ENCODE data around the gene SMCO1. TPM values are rescaled to one million over a fixed set of nuclear protein-coding genes. Genes with fewer than 3 reads are reported as not detected.
"Not testable (repeated sequence)": the region's sequence is repeated elsewhere in the genome, so short reads cannot be mapped to it uniquely, and the experiment has no call there.

Gene SMCO1
- total RNA-seq, 1 donor, result not detected

DNA sequence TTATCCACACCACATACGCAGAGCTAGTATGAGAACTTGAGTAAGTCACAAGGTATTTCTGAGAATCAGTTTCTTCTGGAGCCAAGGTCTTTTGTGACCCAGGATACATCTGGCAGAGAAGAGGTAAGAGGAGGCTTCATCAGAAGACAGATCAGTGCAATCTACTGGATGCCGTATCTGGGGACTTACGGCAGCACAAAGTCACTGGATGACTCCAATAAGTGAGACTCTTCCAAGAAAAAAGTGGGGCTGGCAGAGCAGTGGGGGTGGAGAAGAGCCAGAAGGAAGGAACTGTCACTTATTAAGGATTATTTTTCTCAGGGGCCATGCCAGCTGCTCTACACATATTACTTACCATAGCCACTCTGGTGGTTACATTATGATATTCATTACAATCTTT, 51.3 kb downstream of the SMCO1 start:
- H3K4me3 ChIP-seq (ENCODE audit: low read depth, low read length), result no peak overlapping the region
- TF ChIP-seq, protein P1, sequence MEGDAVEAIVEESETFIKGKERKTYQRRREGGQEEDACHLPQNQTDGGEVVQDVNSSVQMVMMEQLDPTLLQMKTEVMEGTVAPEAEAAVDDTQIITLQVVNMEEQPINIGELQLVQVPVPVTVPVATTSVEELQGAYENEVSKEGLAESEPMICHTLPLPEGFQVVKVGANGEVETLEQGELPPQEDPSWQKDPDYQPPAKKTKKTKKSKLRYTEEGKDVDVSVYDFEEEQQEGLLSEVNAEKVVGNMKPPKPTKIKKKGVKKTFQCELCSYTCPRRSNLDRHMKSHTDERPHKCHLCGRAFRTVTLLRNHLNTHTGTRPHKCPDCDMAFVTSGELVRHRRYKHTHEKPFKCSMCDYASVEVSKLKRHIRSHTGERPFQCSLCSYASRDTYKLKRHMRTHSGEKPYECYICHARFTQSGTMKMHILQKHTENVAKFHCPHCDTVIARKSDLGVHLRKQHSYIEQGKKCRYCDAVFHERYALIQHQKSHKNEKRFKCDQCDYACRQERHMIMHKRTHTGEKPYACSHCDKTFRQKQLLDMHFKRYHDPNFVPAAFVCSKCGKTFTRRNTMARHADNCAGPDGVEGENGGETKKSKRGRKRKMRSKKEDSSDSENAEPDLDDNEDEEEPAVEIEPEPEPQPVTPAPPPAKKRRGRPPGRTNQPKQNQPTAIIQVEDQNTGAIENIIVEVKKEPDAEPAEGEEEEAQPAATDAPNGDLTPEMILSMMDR (IDR thresholded peaks at IDR 0.05; ENCODE audit: insufficient read depth, low read length), result no peak
- no peak for DNase-seq (ENCODE audit: low read depth)

DNA sequence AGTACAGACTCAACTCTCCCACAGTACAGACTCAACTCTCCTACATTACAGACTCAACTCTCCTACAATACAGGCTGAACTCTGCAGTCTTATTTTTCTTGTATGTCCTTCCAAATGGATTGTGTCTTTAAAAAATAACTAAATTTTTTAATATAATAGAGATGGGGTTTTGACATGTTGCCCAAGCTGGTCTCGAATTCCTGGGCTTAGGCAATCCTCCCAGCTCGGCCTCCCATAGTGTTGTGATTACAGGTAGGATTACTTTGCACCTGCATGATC, 51.7 kb downstream of the SMCO1 start:
- no peak overlapping the region for H3K4me3 ChIP-seq (ENCODE audit: low read depth, low read length)
- no peak for DNase-seq (ENCODE audit: low read depth)
- TF ChIP-seq, protein P1 (IDR thresholded peaks at IDR 0.05; ENCODE audit: insufficient read depth, low read length), result no peak

DNA sequence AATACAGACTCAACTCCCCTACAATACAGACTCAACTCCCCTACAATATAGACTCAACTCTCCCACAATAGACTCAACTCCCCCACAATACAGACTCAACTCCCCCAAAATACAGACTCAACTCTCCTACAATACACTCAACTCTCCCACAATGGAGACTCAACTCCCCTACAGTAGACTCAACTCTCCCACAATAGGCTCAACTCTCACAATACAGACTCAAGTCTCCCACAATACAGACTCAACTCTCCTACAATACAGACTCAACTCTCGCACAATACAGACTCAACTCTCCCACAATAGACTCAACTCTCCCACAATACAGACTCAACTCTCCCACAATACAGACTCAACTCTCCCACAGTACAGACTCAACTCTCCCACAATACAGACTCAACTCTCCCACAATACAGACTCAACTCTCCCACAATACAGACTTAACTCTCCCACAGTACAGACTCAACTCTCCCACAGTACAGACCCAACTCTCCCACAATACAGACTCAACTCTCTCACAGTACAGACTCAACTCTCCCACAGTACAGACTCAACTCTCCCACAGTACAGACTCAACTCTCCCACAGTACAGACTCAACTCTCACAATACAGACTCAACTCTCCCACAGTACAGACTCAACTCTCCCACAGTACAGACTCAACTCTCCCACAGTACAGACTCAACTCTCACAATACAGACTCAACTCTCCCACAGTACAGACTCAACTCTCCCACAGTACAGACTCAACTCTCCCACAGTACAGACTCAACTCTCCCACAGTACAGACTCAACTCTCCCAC, 52.3 kb downstream of the SMCO1 start:
- not testable (repeated sequence) for DNase-seq (ENCODE audit: low read depth); H3K4me3 ChIP-seq (ENCODE audit: low read depth, low read length)

DNA sequence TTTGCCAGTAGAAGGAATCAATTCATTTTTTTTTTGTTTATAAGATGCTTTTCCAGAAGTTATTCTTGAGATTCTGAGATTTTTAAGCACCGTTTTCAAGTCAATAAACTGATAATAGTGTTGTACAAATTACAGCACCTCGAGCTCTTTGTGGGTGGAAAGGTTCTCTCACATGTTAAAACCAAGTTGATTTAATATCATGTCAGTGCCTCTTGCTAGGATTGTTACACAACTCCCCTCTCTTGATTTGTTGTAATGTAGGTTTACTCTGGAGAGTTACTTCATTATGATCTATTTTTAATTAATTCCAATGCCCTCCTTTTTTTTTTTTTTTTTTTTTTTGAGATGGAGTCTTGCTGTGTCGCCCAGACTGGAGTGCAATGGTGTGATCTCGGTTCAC, 57.1 kb downstream of the SMCO1 start:
- TF ChIP-seq, protein P1 (IDR thresholded peaks at IDR 0.05; ENCODE audit: insufficient read depth, low read length), result no peak
- H3K4me3 ChIP-seq (ENCODE audit: low read depth, low read length), result no peak overlapping the region
- DNase-seq (ENCODE audit: low read depth), result no peak

DNA sequence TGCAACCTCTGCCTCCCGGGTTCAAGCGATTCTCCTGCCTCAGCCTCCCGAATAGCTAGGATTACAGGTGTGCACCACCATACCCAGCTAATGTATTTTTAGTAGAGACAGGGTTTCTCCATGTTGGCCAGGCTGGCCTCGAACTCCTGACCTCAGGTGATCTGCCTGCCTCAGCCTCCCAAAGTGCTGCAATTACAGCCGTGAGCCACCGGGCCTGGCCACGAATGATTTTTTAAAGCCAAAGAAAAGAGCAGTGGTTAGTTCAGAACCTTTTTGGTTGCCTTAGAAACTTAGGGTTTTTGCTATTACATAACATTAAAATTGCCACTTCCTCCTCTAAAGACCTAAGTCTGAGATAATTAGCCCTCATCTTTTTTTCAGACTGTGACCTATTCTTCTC, 57.7 kb downstream of the SMCO1 start:
- not testable (repeated sequence) for H3K4me3 ChIP-seq (ENCODE audit: low read depth, low read length); DNase-seq (ENCODE audit: low read depth)

Small RNAs within 50 kb of the gene (small RNA-seq; reads per million reads assigned to genes)
- gene RPS29P3, result not detected

Other genes with a start within 250 kb of the SMCO1 start
- 76.7 and 80.8 TPM in 2 replicates for gene PCYT1A, start 227.6 kb downstream of the SMCO1 start, total RNA-seq (ENCODE audit: low replicate concordance)
- 16.0 and 22.1 TPM in 2 replicates for gene DYNLT2B, start 197.1 kb downstream of the SMCO1 start, total RNA-seq (ENCODE audit: low replicate concordance)
- not detected in 2 replicates for gene TM4SF19, start 177.0 kb downstream of the SMCO1 start, total RNA-seq (ENCODE audit: low replicate concordance)
- 20.9 and 27.7 TPM in 2 replicates for gene UBXN7, start 82.9 kb downstream of the SMCO1 start, total RNA-seq (ENCODE audit: low replicate concordance)
- gene RNF168, start 11.6 kb downstream of the SMCO1 start, total RNA-seq (ENCODE audit: low replicate concordance), result 32.4 and 35.4 TPM in 2 replicates
- gene WDR53, start 53.2 kb upstream of the SMCO1 start, total RNA-seq (ENCODE audit: low replicate concordance), result 6.5 and 7.1 TPM in 2 replicates
- 8.3 and 14.0 TPM in 2 replicates for gene FBXO45, start 53.3 kb upstream of the SMCO1 start, total RNA-seq (ENCODE audit: low replicate concordance)
- 0.65 and 2.9 TPM in 2 replicates for gene NRROS, start 124.3 kb upstream of the SMCO1 start, total RNA-seq (ENCODE audit: low replicate concordance)
- gene CEP19, start 196.9 kb upstream of the SMCO1 start, total RNA-seq (ENCODE audit: low replicate concordance), result 4.0 and 6.5 TPM in 2 replicates
- gene PIGX, start 197.0 kb upstream of the SMCO1 start, total RNA-seq (ENCODE audit: low replicate concordance), result 28.0 and 33.5 TPM in 2 replicates
- 39.7 and 45.6 TPM in 2 replicates for gene PAK2, start 224.5 kb upstream of the SMCO1 start, total RNA-seq (ENCODE audit: low replicate concordance)